GDM1 (cell line): ENCODE data around the gene FAM163A.
"Not testable (repeated sequence)": the region's sequence is repeated elsewhere in the genome, so short reads cannot be mapped to it uniquely, and the experiment has no call there.

ENCODE experiments used
- DNase-seq: peaks from one replicate; lab custom pipeline; 2025; lab: John Stamatoyannopoulos, UW

FAM163A gene

DNA sequence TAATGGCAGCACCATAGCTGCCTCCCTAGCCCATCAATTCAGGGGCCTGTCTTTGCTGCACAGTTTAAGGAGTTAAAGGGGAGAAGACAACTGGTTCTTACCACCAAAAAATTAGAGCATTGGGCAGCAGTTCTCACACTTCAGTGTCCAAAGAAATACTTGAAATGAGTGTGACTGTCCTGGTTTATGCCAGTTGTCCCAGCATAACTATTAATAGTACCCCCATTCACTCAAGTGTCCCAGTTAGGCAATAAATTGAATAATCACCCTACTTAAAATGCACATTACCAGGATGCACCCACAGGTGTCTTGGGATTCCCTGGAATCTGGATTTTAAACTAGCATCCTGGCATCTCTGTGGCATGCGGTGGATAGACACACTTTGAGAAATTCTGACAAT, 51.1 kb downstream of the FAM163A start:
- no peak for DNase-seq

DNA sequence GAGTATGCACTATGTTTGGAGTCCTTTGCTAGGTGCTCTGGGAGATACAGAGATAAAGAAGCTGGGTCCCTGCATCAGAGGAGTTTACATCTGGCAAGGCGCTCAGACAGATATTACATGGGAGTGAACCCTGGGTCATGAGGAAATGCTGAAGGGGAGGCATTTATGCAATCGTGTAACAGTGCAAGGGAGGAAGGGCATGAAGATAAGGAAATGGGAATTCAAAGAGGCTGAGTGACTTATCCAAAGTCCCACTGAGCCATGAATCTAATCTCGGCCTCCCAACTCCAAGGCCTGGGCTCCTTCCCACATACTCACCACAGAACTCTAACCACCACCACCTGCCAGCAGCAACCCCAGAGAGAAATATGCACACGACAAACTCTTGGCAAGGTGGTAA, 51.6 kb downstream of the FAM163A start:
- no peak for DNase-seq

DNA sequence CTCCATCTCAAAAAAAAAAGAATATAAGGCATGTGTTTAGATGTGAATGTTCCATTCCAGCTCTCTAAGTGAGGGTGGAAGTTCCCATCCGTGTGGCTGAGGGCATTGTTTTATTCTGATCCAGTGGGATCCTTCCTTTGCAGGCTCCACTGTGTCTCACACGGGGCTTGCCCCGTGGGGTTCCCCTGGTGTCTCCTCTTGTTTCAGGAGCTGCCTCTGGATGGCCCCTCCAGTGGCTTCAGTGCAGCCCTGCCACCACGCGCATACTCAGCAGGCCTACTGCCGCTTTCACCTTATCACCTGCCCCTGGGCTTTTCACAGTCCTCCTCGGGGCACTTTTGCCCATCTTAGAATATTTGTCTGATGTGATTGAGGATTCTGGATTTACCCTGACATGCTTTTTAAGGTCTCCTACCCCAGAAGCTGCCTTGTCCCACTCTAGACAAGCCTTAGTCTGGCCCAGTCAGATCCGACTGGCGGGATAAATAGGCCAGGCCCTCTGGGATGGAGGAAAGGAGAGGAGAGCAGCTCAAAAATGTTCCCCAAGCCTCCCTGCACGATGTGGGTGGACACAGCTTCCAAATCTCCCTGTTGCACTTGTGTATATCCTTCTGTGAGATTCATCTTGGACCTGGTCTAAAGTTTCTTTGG, 55.2 kb downstream of the FAM163A start:
- DNase-seq = no peak

DNA sequence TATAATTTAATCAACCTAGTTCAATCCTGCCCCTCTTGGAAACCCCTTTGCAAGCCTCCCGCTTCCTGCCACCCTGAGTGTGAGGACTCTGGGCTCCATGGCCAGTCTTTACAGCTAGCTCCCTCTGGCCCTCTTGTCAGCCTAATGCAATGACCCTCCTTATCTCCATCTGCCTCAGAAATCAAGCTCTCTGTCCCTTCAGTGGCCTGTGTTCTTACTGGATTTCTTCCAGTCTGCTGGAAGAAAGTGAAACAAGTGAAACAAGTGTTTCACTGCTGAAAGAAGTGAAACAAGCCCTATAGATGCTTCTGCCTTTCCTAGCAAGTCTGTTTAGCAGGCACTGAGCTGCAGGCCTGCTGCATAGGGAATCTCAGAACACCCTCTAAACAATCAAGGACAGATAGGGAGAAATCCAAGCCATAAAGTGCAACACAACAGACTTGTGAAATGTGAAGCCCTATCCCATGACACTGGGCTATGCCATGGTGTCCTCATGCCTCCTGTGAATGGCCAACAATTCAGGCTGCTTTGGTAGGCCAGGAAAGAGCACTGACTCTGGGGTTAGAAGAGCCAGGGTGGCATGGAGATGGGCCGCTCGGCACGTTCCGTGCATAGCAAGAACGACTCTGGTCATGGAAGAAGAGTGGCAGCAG, 55.9 kb downstream of the FAM163A start:
- no peak for DNase-seq

DNA sequence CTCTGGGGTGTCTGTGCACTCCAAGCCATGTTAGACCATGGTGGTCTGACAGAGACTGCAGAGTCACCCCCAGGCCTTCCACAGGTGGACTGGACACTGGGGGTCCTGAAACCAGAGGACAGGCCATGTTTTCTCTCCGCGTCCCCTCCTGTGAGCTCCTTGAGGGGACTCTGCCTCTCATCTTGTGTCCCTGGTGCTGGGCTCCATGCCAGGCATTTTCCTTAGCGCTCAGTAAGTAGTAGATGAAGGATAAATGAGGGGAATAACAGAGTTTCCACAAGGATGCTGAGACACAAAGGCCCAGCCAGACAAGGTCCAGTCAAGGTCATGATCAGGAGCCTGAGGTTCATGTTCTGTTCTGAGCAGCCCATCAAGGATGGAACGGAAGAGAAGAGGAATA, 57.4 kb downstream of the FAM163A start:
- DNase-seq = no peak

DNA sequence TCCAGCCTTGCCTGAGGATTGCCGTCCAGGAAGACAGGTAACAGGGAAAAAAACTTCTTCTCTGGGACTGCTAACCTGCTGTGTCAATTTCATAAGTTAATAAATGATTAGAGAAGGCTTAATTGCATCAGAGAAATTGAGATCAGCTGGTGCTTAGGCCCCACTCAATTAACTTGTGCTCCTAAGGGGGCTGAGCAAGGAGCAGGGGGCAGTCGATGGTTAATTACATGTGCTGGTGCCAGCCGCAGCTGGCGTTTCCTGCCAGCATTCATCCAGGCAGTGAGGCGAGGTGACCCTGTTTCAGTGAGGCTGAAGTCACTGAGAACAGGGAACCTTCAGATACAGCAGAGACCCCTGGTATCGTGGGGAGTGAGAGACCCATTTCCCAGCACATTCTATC, 60.0 kb downstream of the FAM163A start:
- no peak for DNase-seq

DNA sequence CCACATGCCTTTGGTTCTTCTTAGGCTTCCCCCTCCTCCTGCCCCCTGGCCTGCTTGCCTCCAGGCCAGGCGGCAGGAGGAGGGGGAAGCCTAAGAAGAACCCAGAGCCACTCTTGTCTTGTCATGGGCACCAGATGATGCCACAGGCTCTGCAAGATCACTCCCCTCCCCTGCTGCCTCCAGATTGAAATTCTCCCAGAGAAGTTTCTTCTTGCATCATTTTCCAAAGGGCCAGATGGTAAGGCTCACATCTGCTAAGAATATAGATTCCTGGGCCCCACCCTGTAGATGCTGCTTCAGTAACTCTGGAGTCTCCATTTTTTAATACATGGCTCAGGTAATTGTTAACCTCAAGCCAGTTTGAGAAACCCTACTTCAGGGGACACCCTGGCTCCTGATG, 60.8 kb downstream of the FAM163A start:
- no peak for DNase-seq

DNA sequence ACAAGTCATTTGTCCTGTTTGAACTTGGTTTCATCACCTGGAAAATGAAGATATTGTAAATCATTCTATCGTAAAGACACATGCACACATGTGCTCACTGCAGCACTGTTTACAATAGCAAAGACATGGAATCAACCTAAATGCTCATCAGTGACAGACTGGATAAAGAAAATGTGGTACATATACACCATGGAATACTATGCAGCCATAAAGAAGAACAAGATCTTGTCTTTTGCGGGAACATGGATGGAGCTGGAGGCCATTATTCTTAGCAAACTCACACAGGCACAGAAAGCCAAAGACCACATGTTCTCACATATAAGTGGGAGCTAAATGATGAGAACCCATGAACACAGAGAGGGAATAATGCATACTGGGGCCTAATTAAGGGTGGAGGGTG, 61.3 kb downstream of the FAM163A start:
- DNase-seq = not testable (repeated sequence)

DNA sequence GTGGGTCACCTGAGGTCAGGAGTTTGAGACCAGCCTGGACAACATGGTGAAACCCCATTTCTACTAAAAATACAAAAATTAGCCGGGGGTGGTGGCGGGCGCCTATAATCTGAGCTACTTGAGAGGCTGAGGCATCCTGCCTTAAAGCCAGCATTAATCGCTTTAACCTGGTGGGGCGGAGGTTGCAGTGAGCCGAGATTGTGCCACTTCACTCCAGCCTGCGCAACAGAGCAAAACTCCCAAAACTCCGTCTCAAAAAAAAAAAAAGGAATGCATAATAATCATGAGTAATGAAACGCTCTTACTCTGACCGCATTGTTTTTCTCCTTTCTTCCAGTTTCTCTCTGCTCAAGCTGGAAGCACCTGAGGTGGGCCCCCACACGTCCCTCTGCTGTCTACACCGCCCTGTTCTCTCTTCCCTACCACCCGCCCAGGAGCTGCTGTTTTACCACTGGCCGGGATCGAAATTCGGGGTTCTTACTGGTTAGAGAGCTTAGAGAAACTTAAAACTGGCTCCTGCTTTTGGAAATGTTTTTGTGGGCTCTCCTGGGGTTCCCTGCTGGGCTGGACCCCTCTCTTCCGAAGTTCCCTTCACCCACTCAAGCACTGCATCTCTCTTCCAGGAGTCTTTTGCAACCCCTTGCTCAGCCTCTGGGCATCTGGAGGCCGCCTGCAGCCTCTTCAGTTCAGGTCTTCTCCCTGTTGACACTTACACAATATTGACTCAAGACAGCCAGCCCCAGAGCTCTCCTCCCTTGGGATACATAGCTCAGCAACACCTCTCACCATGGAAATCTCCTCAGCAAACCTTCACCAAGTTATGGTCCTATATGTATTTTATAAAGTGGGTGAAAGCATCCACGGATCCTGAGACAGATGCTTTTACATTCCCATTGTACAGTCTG, 62.5 kb downstream of the FAM163A start:
- no peak for DNase-seq

DNA sequence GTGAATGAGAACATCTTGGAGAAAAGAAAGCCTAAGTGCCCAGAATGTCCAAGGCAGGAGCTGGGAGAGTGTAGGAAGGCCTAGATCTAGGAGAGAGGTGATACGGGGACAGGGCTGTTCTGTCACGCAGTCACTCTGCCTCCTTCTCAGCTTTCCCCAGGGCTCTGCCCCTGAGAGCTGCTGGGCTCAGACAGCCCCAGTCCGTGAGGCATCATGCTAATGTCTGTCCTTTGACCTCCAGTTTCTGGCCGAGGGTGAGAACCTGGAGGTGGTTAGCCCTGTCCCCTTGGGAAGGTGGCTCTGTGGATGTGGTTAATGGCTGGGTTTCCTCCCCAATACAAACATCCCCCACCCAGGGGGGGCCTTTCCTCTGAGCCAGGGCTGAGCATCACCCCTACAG, 63.2 kb downstream of the FAM163A start:
- DNase-seq = no peak

DNA sequence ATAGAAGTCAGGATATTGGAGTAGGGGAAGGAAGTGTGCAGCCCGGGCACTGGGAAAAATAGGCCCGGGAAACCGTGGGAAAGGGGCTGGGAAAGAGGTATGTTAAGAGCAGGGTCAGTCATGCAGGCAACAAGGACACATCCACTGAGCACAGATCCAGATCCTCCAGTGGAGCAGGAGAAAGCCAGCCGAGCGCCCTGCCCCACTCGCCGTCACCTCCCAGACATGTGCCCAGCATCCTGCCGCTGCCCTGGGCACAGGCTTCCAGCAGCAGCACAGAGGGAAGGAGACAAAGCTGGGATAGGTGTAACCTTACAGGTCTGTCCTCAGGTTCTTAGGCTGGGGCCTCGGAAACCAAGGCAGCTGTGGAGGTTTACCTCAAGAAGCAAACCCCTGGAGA, 64.2 kb downstream of the FAM163A start:
- no peak for DNase-seq

DNA sequence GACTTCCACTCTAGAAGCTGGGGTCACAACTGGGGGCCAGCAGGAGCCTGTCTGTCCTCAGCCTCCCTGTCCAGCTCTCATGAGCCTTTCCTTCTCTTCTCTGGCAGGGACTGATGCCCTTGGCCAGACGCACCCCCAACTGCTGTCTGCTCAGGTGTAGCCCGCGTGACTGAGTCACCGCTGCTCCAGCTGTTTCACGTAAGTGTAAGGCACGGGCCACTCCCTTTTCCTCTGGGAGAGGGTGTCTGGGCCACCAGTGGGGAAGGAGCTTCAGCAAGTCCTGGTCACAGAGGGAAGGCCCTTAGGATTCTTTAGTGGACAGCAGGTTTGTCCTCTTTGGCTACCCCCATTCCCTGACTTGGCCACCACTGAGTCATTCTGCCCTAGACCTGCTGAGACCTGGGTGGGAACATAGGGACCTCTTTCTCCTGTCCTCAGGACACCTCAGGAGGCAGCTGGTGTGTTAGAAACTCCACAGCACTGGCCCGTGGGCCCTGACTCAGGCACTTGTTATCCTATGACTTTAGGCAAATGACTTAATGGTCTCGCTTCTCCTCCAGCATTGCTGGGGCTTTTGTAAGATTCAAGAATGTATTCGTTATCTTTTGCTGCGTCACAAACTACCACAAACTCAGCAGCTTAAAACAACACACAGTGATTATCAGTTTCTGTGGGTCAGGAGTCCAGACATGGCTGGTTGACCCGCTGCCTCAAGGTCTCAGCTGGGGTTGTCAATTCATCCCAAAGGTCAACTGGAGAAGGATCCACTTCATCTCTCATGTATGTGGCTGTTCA, 64.8 kb downstream of the FAM163A start:
- DNase-seq = no peak

DNA sequence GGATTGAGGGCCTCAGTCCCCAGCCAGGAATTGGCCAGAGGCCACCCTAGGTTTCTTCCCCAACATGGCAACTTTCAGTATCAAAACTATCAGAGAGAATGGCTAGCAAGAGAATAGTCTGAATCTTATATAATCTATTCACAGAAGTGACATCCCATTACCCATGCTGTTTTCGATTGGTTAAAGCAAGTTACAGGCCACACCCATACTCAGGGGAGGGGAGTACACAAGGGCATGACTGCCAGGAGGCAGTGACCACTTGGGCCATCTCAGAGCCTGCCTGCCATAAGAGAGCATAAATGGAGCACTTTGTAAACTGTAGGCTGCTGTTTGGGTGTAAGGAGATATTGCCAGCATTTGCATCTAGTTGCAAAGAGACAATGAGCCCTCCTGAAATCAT, 65.4 kb downstream of the FAM163A start:
- DNase-seq = no peak

DNA sequence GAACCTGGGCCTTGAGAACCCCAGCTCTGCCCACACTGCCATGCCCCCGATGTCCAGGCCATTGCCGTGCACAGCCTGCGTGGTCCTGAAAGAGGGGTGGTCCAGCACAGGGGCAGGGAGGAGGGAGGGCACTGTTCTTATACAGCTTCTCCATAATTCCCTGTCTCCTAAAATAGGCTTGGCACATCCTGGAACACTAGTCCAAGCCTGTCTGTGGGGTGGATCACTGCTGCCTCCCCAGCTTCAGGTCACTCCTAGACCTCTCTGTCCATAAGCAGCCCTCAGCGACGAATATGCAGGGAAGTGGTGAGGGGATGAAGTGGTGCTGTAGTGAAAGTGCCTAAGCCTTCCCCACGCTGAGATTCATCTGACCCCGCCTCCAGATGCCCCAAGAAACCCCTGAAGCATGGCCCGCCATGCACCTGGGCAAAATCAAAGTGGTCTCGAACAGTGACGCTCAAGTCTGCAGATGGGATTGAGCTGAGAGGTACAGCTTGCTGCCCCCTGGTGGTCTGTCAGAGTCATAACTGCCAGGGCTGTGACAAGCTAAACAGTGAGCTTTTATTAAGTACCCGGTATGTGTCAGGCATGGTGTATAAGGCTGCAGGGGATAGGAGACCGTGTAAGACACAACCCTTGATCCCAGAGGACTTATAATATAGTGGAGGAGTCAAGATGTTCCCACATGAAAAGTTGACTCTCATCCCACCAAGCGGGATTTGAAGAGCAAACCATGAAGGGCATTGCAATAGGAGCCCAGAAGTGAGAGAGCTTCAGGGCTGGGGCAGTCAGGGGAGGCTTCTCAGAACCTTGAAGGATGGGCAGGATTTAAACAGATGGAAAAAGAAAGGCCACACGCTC, 66.6 kb downstream of the FAM163A start:
- DNase-seq = no peak

DNA sequence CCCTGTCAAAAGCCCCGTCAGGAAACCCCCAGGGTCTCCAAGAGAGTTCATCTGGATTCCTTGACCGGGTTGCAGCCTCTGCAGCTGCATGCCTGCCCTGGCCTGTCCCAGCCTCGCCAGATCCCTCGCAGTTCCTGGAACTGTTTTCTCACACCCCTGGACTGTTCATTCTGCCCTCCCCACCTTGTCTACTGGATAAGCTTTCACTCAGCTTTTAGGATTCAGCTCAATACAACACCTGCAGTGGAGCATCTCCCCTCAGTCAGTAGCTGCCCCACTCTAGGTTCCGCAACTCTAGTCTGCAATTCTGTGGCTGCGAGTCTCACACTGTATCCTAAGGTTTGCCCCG, 67.2 kb downstream of the FAM163A start:
- DNase-seq = no peak

DNA sequence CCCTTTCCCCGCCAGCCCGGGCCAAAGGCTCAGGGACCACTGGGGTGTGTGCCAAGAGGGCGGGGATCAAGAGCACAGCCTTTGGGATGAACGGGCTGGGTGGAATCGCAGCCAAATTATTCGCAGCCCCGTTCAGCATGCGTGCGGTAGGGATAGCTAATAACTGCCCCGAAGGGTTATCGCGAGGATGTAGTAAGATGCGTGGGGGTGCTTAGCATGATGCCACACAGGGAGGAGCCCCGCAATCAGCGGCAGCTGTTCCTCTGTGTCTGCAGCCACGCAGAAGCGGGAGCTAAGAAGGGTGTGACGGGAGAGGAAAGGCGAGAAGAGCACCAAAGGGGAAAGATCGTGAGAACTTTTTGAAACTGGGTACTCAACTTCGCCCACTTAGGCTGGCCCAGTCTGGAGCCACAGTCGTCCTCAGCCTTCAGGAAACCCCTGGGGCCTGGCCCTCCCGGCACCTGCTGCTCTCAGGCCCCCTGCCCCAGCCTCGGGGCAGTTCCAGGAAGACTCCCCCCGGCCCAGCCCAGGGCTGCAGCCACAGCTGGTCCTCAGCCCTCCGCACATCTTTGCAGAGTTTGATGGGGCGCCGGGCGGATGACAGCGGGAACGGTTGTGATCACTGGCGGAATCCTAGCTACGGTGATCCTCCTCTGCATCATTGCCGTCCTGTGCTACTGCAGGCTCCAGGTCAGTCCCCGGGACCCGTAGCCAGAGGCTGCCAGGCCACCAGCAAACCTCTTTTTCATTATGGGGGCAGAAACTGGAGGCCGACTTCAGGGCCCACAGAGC, 69.6 kb downstream of the FAM163A start:
- DNase-seq = no peak

DNA sequence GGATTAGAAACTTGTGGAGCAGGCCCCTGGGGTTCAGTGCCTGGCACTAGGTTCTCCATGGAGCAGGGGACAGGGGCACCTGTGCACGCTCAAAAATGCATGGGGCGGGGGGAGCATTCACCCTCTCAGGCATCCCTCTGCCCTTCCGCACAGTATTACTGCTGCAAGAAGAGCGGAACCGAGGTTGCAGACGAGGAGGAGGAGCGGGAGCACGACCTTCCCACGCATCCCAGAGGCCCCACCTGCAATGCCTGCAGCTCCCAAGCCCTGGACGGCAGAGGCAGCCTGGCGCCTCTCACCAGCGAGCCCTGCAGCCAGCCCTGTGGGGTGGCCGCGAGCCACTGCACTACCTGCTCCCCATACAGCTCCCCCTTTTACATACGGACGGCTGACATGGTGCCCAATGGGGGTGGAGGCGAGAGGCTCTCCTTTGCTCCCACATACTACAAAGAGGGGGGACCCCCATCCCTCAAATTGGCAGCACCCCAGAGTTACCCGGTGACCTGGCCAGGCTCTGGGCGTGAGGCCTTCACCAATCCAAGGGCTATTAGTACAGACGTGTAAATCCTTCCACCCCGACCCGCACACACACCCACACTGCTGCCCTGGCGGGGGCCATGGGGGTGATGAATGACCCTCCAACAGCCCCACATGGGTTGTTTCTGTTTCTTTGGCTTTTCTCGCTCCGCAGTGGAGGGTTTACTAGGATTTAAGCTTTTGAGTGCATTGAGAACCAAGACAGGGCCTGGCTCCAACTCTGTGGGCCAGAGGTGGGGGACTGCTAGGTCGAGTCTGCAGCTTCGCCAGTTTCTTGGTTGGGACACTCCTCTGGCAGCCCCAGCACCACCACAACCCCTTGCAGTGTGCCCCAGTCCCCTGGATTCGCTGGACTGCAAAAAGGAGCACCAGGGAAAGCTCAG, 70.8 kb downstream of the FAM163A start:
- DNase-seq = no peak

DNA sequence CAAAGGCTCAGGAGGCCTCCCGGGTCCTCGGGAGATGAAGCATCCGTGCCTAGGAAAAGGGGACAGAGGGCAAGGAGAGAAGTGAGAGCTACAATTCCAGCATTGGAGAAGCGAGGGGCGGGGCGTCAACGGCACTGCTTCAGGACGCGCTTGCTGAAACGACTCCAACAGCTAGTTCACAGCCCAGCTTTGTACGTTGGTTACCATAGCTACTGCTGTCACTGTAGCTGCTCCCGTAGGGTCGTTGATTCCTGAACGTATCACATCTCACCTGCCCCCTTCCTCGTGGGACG, 71.4 kb downstream of the FAM163A start:
- no peak for DNase-seq

DNA sequence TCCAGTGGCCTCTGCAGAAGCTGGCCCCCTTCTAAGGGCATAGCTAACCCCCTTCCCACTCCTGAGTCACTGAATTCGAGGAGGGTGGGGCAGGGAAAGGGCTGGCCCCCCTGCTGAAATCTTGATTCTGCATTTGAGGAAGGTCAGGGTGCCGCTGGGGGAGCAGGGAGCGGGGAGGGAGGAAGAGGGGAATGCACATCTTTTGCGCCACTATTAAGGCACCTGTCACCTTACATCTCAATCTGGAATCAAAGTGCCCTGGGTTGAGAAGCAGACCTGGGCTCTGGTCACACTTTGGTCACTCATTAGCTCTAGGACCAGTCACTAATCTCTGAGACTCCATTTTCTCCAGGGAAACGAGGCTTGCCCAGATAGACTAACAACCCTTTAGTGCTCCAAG, 72.5 kb downstream of the FAM163A start:
- no peak for DNase-seq
